ENCODE data around the gene BUB1B. TPM values are rescaled to one million over a fixed set of nuclear protein-coding genes. Genes with fewer than 3 reads are reported as not detected.
"Not testable (repeated sequence)": the region's sequence is repeated elsewhere in the genome, so short reads cannot be mapped to it uniquely, and the experiment has no call there.

BUB1B gene
- polyA plus RNA-seq, 1 donor from 2014 or later, result 50.0 TPM

- Histone ChIP-seq H2AFZ (ENCODE audit: low read depth, low read length) (no peak overlapping the region), H3K36me3 (ENCODE audit: insufficient read depth, low read length) (no peaks in the 10 kb centered on the region), H3K9ac (ENCODE audit: low read length) (no peak overlapping the region), H4K20me1 (ENCODE audit: insufficient read depth) (no peaks in the 10 kb centered on the region), H3K9me3 (ENCODE audit: low read length) (no peaks in the 10 kb centered on the region), H3K9me2 (ENCODE audit: insufficient read depth, low read length) (no peaks in the 10 kb centered on the region), H3K4me3 (ENCODE audit: low read length) (no peak overlapping the region), H3K27me3 (ENCODE audit: insufficient read depth, low read depth, low read length) (no peaks in the 10 kb centered on the region), H3K27ac (ENCODE audit: low read length) (no peak overlapping the region), H3F3A (ENCODE audit: insufficient read depth, low read length, poor library complexity, severe bottlenecking) (no peaks in the 10 kb centered on the region), H3K79me2 (replicated peaks; ENCODE audit: insufficient read depth, low read length) (peaks cover 31% of the 10 kb centered on the region), H3K4me2 (ENCODE audit: low read length) (no peak overlapping the region)
- TF ChIP-seq POLR2AphosphoS5 (IDR thresholded peaks at IDR 0.05) (no peak), EZH2 (IDR thresholded peaks at IDR 0.05; ENCODE audit: borderline replicate concordance, insufficient read depth, low read length, poor library complexity, severe bottlenecking) (no peak), SMC3 (conservative IDR thresholded peaks at IDR 0.05; ENCODE audit: poor library complexity) (no peak), CTCF (IDR thresholded peaks at IDR 0.05; ENCODE audit: poor library complexity, severe bottlenecking) (no peak), EP300 (conservative IDR thresholded peaks at IDR 0.05; ENCODE audit: poor library complexity, severe bottlenecking) (no peak), REST (IDR thresholded peaks at IDR 0.05; ENCODE audit: borderline replicate concordance) (no peak), TAF1 (IDR thresholded peaks at IDR 0.05; ENCODE audit: low read depth) (no peak), MXI1 (conservative IDR thresholded peaks at IDR 0.05; ENCODE audit: poor library complexity, severe bottlenecking) (no peak), RAD21 (conservative IDR thresholded peaks at IDR 0.05) (no peak)
Measured at GRCh38 chr15:40162552-40162951, 1.7 kb downstream of the BUB1B start.

GRCh38 chr15:40163657-40164416, 3.0 kb downstream of the BUB1B start:
- peaks cover 31% of the 10 kb centered on the region for H3K79me2 ChIP-seq (replicated peaks; ENCODE audit: insufficient read depth, low read length)
- H2AFZ ChIP-seq (ENCODE audit: low read depth, low read length), result no peak overlapping the region
- no peaks in the 10 kb centered on the region for H3K9me2 ChIP-seq (ENCODE audit: insufficient read depth, low read length)
- no peak for TF ChIP-seq REST (IDR thresholded peaks at IDR 0.05; ENCODE audit: borderline replicate concordance)
- no peak for TF ChIP-seq POLR2AphosphoS5 (IDR thresholded peaks at IDR 0.05)
- no peak for TF ChIP-seq EZH2 (IDR thresholded peaks at IDR 0.05; ENCODE audit: borderline replicate concordance, insufficient read depth, low read length, poor library complexity, severe bottlenecking)
- no peak for TF ChIP-seq CTCF (IDR thresholded peaks at IDR 0.05; ENCODE audit: poor library complexity, severe bottlenecking)
- no peak for TF ChIP-seq RAD21 (conservative IDR thresholded peaks at IDR 0.05)
- no peak for TF ChIP-seq MXI1 (conservative IDR thresholded peaks at IDR 0.05; ENCODE audit: poor library complexity, severe bottlenecking)
- TF ChIP-seq EP300 (conservative IDR thresholded peaks at IDR 0.05; ENCODE audit: poor library complexity, severe bottlenecking), result no peak
- no peak for TF ChIP-seq SMC3 (conservative IDR thresholded peaks at IDR 0.05; ENCODE audit: poor library complexity)
- no peak for TF ChIP-seq TAF1 (IDR thresholded peaks at IDR 0.05; ENCODE audit: low read depth)
- H3K9me3 ChIP-seq (ENCODE audit: low read length), result no peaks in the 10 kb centered on the region
- H3F3A ChIP-seq (ENCODE audit: insufficient read depth, low read length, poor library complexity, severe bottlenecking), result no peaks in the 10 kb centered on the region
- no peaks in the 10 kb centered on the region for H3K27me3 ChIP-seq (ENCODE audit: insufficient read depth, low read depth, low read length)
- H3K9ac ChIP-seq (ENCODE audit: low read length), result no peak overlapping the region
- no peaks in the 10 kb centered on the region for H3K36me3 ChIP-seq (ENCODE audit: insufficient read depth, low read length)
- H3K4me2 ChIP-seq (ENCODE audit: low read length), result no peak overlapping the region
- no peak overlapping the region for H3K27ac ChIP-seq (ENCODE audit: low read length)
- no peak overlapping the region for H3K4me3 ChIP-seq (ENCODE audit: low read length)
- H4K20me1 ChIP-seq (ENCODE audit: insufficient read depth), result no peaks in the 10 kb centered on the region

GRCh38 chr15:40167374-40167773, 6.5 kb downstream of the BUB1B start:
- H3F3A ChIP-seq (ENCODE audit: insufficient read depth, low read length, poor library complexity, severe bottlenecking); H4K20me1 ChIP-seq (ENCODE audit: insufficient read depth); H3K9ac ChIP-seq (ENCODE audit: low read length); H3K9me2 ChIP-seq (ENCODE audit: insufficient read depth, low read length); H3K9me3 ChIP-seq (ENCODE audit: low read length); H3K36me3 ChIP-seq (ENCODE audit: insufficient read depth, low read length); H3K4me3 ChIP-seq (ENCODE audit: low read length); H2AFZ ChIP-seq (ENCODE audit: low read depth, low read length); H3K4me2 ChIP-seq (ENCODE audit: low read length); H3K27me3 ChIP-seq (ENCODE audit: insufficient read depth, low read depth, low read length); H3K27ac ChIP-seq (ENCODE audit: low read length): not testable (repeated sequence)
- peaks cover 18% of the 10 kb centered on the region for H3K79me2 ChIP-seq (replicated peaks; ENCODE audit: insufficient read depth, low read length)
